ENCODE results near the gene LGI2. TPM values are rescaled to one million over a fixed set of nuclear protein-coding genes. Genes with fewer than 3 reads are reported as not detected.
"Not testable (repeated sequence)": the region's sequence is repeated elsewhere in the genome, so short reads cannot be mapped to it uniquely, and the experiment has no call there.

Gene LGI2
- polyA plus RNA-seq, 1 donor from 2014 or later: not detected

DNA sequence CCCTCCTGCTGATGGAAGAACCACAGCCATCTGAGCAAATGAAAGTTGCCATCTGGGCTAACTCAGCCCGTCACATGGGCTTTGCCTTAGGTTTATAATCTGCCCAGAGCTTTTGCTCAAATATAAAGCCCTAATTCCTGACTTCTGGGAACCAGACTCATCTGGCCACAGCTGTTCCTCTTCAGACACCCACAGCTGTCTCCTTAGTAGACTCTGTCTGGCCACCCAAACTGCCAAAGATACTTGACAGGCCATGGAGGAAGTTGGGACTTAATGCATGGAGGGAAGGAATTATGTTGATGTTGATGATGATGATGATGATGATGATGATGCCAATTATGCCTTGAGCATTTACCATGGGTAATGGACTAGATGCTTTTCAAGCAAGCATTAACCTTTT is 8.0 kb downstream of the LGI2 start:
- H3K36me3 Mint-ChIP-seq: no peaks in the 10 kb centered on the region
- peaks cover 7% of the 10 kb centered on the region for H3K27me3 Mint-ChIP-seq
- no peaks in the 10 kb centered on the region for H3K4me1 Mint-ChIP-seq
- peak overlapping the region in 1 of 3 donors; percentile 28 for H3K27ac Mint-ChIP-seq
- H3K9me3 Mint-ChIP-seq: peaks cover 0 to 3% (median 0%) of the 10 kb centered on the region in 3 donors
- H3K4me3 Mint-ChIP-seq: no peak overlapping the region

DNA sequence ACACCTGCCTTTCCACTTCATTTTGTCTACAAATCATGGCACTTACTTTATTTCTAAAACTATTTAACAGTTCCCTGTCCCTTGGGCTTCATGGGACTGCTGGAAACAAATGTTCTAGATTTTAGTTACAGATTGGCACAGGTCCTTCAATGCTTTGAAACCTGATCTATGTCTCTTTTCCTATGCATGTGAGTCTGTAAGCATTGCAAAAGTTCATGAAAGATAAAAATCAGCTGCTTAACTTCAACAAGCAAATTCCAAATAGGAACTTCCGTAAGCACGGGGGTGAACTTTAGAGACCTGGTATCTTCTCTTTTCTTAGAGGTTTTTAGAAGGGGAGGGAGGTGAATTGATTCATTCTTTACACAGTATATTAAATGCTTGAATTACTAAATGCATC is 9.5 kb downstream of the LGI2 start:
- Mint-ChIP-seq H3K36me3 (no peaks in the 10 kb centered on the region), H3K4me3 (no peak overlapping the region), H3K9me3 (peaks cover 0 to 3% (median 0%) of the 10 kb centered on the region in 3 donors), H3K27ac (no peak overlapping the region), H3K4me1 (no peaks in the 10 kb centered on the region), H3K27me3 (peaks cover 7% of the 10 kb centered on the region)

DNA sequence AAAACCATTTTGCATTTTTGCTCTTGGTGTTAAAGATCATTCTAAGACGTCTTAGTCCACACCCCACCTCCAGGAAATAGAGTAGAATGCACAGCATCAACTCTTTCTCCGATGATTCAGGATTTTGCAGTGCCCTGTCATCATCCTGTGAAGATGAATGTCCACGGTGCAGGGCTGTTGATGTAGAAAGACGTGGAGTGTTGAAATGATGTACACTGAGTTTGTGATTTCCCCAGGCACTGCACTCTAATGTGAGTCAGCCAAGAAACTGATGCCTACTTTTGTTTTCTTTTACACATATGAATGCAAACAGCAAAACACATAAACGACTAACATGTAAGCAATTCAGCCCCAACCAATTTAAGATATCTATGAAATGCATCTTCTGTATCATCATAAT is 10.5 kb downstream of the LGI2 start:
- no peaks in the 10 kb centered on the region for H3K36me3 Mint-ChIP-seq
- H3K4me1 Mint-ChIP-seq: no peaks in the 10 kb centered on the region
- H3K27me3 Mint-ChIP-seq: peaks cover 5% of the 10 kb centered on the region
- H3K27ac Mint-ChIP-seq: no peak overlapping the region
- peaks cover 0 to 3% (median 0%) of the 10 kb centered on the region in 3 donors for H3K9me3 Mint-ChIP-seq
- no peak overlapping the region for H3K4me3 Mint-ChIP-seq

DNA sequence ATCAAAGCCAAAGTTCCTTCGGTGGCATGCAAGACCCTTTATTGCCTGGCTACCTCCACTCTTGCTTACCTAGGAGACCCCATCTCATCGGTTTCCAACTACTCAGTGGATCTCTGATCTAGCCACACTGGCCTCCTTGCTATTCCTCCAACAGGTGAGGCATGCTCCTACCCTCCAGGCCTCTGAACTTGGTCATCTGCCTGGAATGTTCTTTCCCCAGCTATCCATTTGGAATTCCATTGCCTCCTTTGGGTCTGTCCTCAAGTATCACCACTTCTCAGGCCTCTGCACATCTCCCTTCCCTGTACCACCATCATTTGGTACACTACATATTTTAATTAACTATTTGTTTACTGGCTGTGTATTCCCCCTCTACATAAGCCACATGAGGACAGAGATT is 11.2 kb downstream of the LGI2 start:
- Mint-ChIP-seq H3K27ac (no peak overlapping the region), H3K9me3 (peaks cover 0 to 3% (median 0%) of the 10 kb centered on the region in 3 donors), H3K36me3 (no peaks in the 10 kb centered on the region), H3K27me3 (peaks cover 5% of the 10 kb centered on the region), H3K4me1 (no peaks in the 10 kb centered on the region), H3K4me3 (no peak overlapping the region)

DNA sequence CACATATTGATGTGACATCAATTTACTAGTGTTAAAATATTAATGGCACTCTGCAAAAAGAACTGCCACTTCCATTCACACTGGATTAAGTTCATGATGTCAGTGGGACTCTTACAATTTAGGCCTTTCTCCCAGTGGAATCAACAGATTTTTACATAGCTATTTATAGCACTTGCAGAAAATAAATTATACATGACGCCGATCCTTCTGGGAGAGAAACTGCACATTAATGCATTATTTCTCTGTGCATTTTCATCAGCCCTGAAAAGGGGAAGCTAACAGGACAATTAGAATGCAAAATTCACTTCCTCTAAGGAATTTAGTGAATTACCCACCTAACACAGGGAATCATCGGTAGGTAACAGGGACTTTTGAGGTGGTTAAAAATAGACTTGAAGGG is 15.7 kb downstream of the LGI2 start:
- no peak overlapping the region for H3K4me3 Mint-ChIP-seq
- peaks cover 8% of the 10 kb centered on the region for H3K27me3 Mint-ChIP-seq
- peaks cover 0 to 1% (median 0%) of the 10 kb centered on the region in 3 donors for H3K9me3 Mint-ChIP-seq
- no peaks in the 10 kb centered on the region for H3K36me3 Mint-ChIP-seq
- no peak overlapping the region for H3K27ac Mint-ChIP-seq
- H3K4me1 Mint-ChIP-seq: no peaks in the 10 kb centered on the region

DNA sequence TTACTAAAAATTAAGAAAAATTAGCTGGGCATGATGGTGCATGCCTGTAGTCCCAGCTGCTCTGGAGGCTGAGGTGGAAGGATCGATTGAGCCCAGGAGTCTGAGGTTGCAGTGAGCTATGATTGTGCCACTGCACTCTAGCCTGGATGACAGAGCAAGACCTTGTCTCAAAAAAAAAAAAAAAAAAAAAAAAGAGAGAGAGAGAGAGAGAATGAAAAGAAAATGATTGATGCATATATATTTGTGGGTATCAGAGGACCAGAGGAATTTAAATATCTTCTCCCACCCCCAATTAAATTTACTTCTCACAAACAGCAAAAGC is 16.1 kb downstream of the LGI2 start:
- not testable (repeated sequence) for H3K9me3 Mint-ChIP-seq, H3K4me1 Mint-ChIP-seq, H3K36me3 Mint-ChIP-seq, H3K27me3 Mint-ChIP-seq, H3K4me3 Mint-ChIP-seq, H3K27ac Mint-ChIP-seq

DNA sequence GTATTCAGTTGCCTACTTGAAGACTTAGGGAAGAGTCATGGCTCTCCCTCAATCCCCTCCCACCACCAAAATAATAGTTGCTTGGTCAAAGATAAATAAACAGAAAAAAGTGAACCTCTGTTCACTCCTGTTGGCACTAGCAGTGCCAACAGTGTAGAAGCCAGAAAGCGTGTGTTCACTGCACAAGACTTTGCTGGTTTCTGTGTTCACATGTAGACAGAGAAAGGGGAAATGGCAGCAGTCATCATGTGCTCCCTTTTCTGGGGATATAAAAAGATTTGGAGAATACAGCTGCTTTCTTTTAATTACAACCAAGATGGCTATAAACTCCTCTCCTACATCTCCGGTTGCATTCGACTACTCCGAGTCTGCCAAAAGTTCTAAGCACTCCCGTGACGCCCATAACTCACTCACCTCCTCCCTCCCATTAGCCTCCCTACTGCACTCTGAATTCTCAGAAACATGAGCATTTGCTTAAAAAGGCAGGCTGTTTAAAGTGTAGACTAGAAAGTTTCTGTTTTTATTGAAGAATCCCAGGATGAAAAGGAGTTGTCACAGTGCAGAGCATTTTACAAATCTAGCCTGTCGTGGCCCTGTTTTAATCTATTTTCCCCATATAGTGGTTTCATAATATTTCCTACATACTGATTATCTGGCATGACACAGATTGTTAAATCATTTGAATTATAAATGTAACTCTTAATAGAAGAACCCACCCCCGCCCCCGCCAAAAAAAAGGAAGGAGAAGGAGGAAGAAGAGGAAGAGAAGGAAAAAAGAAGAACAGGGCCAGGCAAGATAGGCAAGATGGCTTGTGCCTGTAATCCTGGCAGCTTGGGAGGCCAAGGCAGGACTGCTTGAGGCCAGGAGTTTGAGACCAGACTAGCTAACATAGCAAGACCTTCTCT is 16.7 kb downstream of the LGI2 start:
- peaks cover 7% of the 10 kb centered on the region for H3K27me3 Mint-ChIP-seq
- H3K36me3 Mint-ChIP-seq: no peaks in the 10 kb centered on the region
- H3K27ac Mint-ChIP-seq: no peak overlapping the region
- H3K9me3 Mint-ChIP-seq: peaks cover 0 to 1% (median 0%) of the 10 kb centered on the region in 3 donors
- no peak overlapping the region for H3K4me3 Mint-ChIP-seq
- H3K4me1 Mint-ChIP-seq: no peaks in the 10 kb centered on the region

DNA sequence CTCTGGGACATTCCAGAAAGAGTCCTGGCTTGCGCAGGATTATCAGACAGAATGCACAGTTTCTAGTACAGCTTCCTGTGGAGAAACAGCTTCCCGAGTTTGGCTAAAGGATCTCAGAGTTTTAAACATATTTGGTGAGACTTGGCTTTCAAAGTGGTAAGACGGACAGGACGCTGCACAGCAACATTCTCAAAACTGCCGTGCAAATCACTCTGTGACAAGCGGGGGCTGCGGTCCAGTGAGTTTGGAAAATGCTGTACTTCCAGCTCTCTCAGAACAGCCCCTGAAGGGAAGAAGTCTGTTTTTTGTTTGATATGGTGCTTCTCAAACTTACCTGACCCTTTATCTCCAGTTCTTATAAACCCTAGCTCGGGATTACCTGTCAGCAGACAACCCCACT is 18.1 kb downstream of the LGI2 start:
- Mint-ChIP-seq H3K27me3 (peaks cover 5% of the 10 kb centered on the region), H3K27ac (no peak overlapping the region), H3K4me1 (no peaks in the 10 kb centered on the region), H3K9me3 (peaks cover 0 to 1% (median 0%) of the 10 kb centered on the region in 3 donors), H3K36me3 (no peaks in the 10 kb centered on the region), H3K4me3 (no peak overlapping the region)

DNA sequence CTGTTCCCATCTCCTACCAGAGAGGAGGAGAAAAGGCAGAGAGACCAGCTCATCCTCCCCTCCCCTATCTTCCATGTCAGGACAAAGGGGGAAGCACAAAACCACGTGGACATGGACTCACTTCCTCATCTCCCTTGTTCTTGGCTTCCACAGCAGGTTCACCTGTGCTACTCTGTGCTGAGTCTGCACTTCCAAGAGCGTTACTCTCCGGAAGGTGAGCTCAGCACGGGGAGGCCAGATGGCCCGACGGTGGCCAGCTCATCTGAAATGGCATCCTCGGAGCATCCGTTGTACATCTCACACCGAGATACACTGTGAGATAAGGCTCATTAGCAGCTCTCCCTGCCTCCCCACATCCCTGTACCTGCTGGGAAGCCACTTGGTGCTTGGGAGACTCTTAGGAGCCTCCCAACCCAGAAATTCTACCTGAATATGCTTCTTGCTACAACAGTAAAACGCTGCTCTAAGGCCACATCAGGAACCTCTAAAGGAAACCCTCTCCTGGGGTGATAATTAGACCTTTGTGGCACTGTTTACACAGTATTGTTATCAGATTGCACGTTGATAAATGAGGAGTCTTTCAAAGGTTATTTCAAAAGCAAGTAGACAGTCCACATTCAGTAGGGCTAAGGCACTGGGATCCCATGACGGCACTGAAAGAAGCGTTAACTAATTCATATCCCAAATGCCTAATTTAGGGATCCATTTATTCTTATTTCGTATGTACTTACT is 19.4 kb downstream of the LGI2 start:
- H3K27me3 Mint-ChIP-seq: peaks cover 5% of the 10 kb centered on the region
- no peak overlapping the region for H3K4me3 Mint-ChIP-seq

DNA sequence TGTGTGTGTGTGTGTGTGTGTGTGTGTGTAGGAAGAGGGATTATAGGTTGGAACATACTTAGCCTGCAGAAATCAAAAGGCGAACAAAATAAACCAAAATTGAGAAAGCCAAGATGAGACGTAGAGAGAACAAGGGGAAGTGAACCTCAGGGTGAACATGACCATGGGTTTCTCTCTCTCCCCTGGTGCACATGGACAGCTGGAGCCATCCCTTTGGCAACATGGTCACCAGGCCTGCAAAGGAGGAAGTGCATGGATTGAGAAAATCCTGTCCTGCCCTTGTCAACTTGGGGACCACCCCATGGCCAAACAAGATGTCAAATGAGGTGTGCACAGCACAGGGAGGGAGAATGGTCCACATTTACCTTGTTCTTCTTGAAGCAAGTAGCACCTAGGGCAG is 23.1 kb downstream of the LGI2 start:
- Mint-ChIP-seq H3K4me1 (no peaks in the 10 kb centered on the region), H3K4me3 (no peak overlapping the region), H3K36me3 (no peaks in the 10 kb centered on the region), H3K9me3 (peaks cover 0 to 3% (median 0%) of the 10 kb centered on the region in 3 donors), H3K27ac (no peak overlapping the region), H3K27me3 (peaks cover 3% of the 10 kb centered on the region)

More for the DNA sequence above, 19.4 kb downstream of the LGI2 start:
- H3K4me1 Mint-ChIP-seq: no peaks in the 10 kb centered on the region
- peaks cover 0 to 1% (median 0%) of the 10 kb centered on the region in 3 donors for H3K9me3 Mint-ChIP-seq
- no peaks in the 10 kb centered on the region for H3K36me3 Mint-ChIP-seq
- H3K27ac Mint-ChIP-seq: no peak overlapping the region

DNA sequence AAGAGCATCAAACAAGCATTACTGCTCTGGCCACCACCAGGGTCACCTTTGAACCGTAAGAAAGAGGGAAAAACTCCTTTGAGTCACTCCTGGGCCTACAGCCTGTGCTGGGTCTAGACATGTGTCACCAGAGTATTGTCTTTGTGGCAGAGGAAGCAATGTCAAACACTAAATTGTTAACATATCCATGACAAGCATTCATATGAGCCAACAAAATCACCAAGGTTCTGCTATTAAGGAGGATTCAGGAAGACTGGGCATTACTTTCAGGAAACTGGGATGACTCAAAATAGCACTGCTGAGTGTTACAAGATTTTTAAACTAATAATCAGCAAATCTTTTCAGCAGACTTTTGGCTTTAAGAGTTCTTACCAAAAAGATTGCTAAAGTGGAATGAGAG is 28.1 kb downstream of the LGI2 start:
- no peak overlapping the region for H3K27ac Mint-ChIP-seq
- H3K27me3 Mint-ChIP-seq: peaks cover 7% of the 10 kb centered on the region
- no peak overlapping the region for H3K4me3 Mint-ChIP-seq
- peaks cover 0 to 11% (median 0%) of the 10 kb centered on the region in 3 donors for H3K4me1 Mint-ChIP-seq
- H3K9me3 Mint-ChIP-seq: peaks cover 0 to 2% (median 1%) of the 10 kb centered on the region in 3 donors
- no peaks in the 10 kb centered on the region for H3K36me3 Mint-ChIP-seq

DNA sequence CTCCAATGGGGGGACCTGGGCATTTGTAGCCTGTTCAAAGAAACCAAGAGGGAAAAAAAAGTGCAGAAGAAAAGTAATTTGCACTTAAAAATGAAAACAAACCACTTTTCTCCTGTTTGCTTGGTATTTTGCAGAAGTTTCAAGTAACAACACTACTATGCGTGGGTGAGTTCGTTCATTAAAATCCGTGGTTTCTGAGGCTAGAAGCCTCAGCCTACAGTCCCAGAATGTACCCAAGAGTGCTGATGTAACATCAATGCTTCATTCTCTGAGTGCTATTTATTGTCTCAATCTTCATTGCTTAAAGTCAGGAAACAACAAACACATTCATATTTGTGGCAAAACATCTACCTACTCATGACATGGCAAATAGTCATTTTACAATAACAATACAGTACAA is 29.2 kb downstream of the LGI2 start:
- no peak overlapping the region for H3K4me3 Mint-ChIP-seq
- H3K4me1 Mint-ChIP-seq: peaks cover 0 to 11% (median 0%) of the 10 kb centered on the region in 3 donors
- H3K27me3 Mint-ChIP-seq: peaks cover 7% of the 10 kb centered on the region
- H3K27ac Mint-ChIP-seq: no peak overlapping the region
- H3K9me3 Mint-ChIP-seq: peaks cover 0 to 3% (median 1%) of the 10 kb centered on the region in 3 donors
- H3K36me3 Mint-ChIP-seq: no peaks in the 10 kb centered on the region

DNA sequence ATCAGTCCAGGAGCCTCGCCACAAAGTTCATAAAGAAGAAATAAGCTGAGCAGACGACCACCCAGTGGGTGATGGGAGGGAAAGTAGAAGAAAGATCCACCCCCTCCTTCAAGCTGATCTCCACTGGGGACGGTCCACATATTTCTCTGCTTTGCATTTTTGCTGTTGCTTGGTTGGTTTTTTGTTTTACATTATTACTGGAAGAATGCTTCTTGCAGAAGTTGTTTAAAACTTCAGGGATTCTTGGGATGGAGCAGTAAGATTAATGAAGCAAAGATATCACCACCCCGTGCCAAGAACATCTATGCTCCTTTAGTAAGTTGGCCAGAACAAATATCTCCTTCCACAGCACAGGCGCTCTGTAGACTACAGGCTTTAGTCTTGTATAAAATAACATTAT is 30.1 kb downstream of the LGI2 start:
- Mint-ChIP-seq H3K27me3 (peaks cover 7% of the 10 kb centered on the region), H3K9me3 (peaks cover 0 to 1% (median 1%) of the 10 kb centered on the region in 3 donors), H3K36me3 (no peaks in the 10 kb centered on the region), H3K4me1 (peaks cover 0 to 11% (median 0%) of the 10 kb centered on the region in 3 donors), H3K4me3 (no peak overlapping the region), H3K27ac (no peak overlapping the region)

DNA sequence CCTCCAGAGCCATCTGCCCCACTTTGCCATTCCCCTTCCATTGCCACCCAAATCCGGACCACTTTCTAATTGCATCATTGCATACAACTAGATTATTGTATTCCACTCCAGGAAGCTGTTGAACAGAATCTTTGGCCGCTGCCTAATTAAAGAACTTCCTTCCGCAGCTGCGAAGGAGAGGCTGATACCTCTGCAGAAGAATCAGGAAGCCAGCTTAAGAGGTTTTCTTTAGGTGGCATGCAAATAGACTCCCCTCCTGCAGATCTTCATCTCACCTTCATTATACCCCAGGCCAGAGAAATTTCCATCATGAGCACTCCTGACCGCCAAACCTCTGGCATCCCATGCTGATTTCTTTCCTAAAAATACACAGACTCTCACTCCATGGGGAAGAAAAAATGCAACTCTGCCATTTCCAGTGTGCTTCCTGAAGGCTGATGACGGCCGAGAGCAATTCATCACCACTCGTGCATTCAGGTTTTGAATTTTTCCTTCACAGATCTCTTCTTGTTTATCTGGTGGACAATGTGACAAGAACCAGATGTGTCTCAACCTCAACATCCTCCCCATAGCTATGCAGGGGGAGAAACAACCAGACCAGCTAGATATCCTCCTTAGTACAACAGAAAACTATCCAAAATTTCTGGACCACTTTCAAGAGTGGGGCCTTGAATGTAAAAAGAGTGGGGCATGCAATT is 31.2 kb downstream of the LGI2 start:
- Mint-ChIP-seq H3K36me3 (peaks cover 1% of the 10 kb centered on the region), H3K4me1 (peaks cover 0 to 11% (median 0%) of the 10 kb centered on the region in 3 donors), H3K4me3 (no peak overlapping the region), H3K9me3 (peaks cover 0 to 1% (median 1%) of the 10 kb centered on the region in 3 donors), H3K27me3 (peaks cover 7% of the 10 kb centered on the region), H3K27ac (no peak overlapping the region)

DNA sequence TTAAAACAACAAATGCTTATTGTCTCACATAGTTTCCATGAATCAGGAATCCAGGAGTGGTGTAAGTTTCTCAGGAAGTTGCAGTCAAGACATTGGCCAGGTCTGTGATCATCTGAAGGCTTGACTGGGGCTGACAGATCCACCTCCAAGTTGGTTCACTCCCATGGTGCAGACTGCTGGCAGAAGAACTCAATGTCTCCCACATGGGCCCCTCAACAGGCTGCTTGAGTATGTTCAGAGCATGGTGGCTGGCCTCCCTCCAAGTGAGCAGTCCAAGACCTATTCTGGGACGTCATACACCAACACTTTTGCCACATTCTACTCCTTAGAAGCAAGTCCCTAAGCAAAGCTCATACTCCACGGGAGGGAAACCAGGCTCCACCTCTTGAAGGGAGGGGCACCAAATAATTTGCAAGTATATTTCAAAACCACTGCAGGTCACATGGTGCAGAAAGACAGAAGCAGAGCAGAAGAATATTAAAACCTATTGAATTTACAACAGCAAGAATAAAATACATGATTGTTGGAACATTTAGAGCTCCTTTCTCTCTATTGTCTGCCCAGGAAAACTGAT is 35.3 kb downstream of the LGI2 start:
- H3K36me3 Mint-ChIP-seq: peaks cover 1% of the 10 kb centered on the region
- H3K9me3 Mint-ChIP-seq: peaks cover 0 to 1% (median 1%) of the 10 kb centered on the region in 3 donors
- H3K27ac Mint-ChIP-seq: no peak overlapping the region
- H3K4me1 Mint-ChIP-seq: peaks cover 0 to 9% (median 0%) of the 10 kb centered on the region in 3 donors
- H3K27me3 Mint-ChIP-seq: peaks cover 3% of the 10 kb centered on the region
- H3K4me3 Mint-ChIP-seq: no peak overlapping the region

Data from IgD-negative memory B cell (primary cell).